Prostate gland (tissue), 2 donors: ENCODE results near the gene PRKAR1B.

Experiments
- POLR2A ChIP-seq: fragments of 450-650 bp; IDR thresholded peaks from one replicate; pipeline ENCODE4 v1.6.1; 2016; ENCODE audit warnings: antibody characterized with exemption, mild to moderate bottlenecking
- POLR2AphosphoS5 ChIP-seq: sonication (generic); formaldehyde crosslinking; IDR thresholded peaks from one replicate; pipeline ENCODE4 v1.6.1; 2017; ENCODE audit warnings: antibody characterized with exemption
- TF ChIP-seq, protein P1 (sequence below), 4 experiments: fragments of 200-600 bp in 2 of 4; fragments of 450-650 bp in 2 of 4; sonication (generic) in 2 of 4; IDR thresholded peaks; 1 replicate in 3 of 4; 2 replicates in 1 of 4; pipeline ENCODE4 v1.5.1; 2016 to 2019; ENCODE audit warnings: antibody characterized with exemption in 4 of 4, mild to moderate bottlenecking in 2 of 4, moderate library complexity in 2 of 4

GRCh38 chr7:632831-633210 lies 94.3 kb downstream of the PRKAR1B start:
- TF ChIP-seq, protein P1, sequence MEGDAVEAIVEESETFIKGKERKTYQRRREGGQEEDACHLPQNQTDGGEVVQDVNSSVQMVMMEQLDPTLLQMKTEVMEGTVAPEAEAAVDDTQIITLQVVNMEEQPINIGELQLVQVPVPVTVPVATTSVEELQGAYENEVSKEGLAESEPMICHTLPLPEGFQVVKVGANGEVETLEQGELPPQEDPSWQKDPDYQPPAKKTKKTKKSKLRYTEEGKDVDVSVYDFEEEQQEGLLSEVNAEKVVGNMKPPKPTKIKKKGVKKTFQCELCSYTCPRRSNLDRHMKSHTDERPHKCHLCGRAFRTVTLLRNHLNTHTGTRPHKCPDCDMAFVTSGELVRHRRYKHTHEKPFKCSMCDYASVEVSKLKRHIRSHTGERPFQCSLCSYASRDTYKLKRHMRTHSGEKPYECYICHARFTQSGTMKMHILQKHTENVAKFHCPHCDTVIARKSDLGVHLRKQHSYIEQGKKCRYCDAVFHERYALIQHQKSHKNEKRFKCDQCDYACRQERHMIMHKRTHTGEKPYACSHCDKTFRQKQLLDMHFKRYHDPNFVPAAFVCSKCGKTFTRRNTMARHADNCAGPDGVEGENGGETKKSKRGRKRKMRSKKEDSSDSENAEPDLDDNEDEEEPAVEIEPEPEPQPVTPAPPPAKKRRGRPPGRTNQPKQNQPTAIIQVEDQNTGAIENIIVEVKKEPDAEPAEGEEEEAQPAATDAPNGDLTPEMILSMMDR (IDR thresholded peaks at IDR 0.05) = no peak
- no peak for TF ChIP-seq POLR2A
- TF ChIP-seq POLR2AphosphoS5 = no peak
